ENCODE data around the gene CROT. TPM values are rescaled to one million over a fixed set of nuclear protein-coding genes. Genes with fewer than 3 reads are reported as not detected.
A peak's percentile ranks its signal among the peaks of the same experiment; 100 is the strongest.

Gene CROT
- total RNA-seq, 2 donors from 2014 or later, result 17.0 to 35.0 TPM

GRCh38 chr7:87354749-87355148 is 9.3 kb downstream of the CROT start:
- intact Hi-C loops (cut with DNase I), result no loop called here
- Histone ChIP-seq H3K4me3 (no peak overlapping the region), H3K27me3 (replicated peaks; ENCODE audit: insufficient read depth) (no peaks in the 10 kb centered on the region), H3K9me3 (no peaks in the 10 kb centered on the region), H3K36me3 (no peaks in the 10 kb centered on the region), H3K27ac (no peak overlapping the region), H3K4me1 (replicated peaks) (no peaks in the 10 kb centered on the region)
- TF ChIP-seq POLR2AphosphoS5 (IDR thresholded peaks at IDR 0.05) (no peak), CTCF (IDR thresholded peaks at IDR 0.05) (no peak), POLR2A (IDR thresholded peaks at IDR 0.05) (no peak)
- WGBS, result over 99% methylated on average over 3 of the region's 3 CpGs
- DNase-seq (ENCODE audit: low spot score), result no peak

GRCh38 chr7:87356448-87356847 is 11.0 kb downstream of the CROT start:
- Histone ChIP-seq H3K27me3 (replicated peaks; ENCODE audit: insufficient read depth) (no peaks in the 10 kb centered on the region), H3K4me3 (no peak overlapping the region), H3K4me1 (replicated peaks) (no peaks in the 10 kb centered on the region), H3K36me3 (no peaks in the 10 kb centered on the region), H3K9me3 (no peaks in the 10 kb centered on the region), H3K27ac (no peak overlapping the region)
- DNase-seq (ENCODE audit: low spot score), result no peak
- no peak for TF ChIP-seq POLR2A (IDR thresholded peaks at IDR 0.05)
- TF ChIP-seq CTCF (IDR thresholded peaks at IDR 0.05), result no peak
- TF ChIP-seq POLR2AphosphoS5 (IDR thresholded peaks at IDR 0.05), result no peak
- intact Hi-C loops (cut with DNase I), result no loop called here
- WGBS, result 95% methylated on average over 1 of the region's 1 CpG

GRCh38 chr7:87359366-87359765 is 13.9 kb downstream of the CROT start:
- Histone ChIP-seq H3K27me3 (replicated peaks; ENCODE audit: insufficient read depth) (no peaks in the 10 kb centered on the region), H3K36me3 (no peaks in the 10 kb centered on the region), H3K4me3 (no peak overlapping the region), H3K9me3 (no peaks in the 10 kb centered on the region), H3K4me1 (replicated peaks) (no peaks in the 10 kb centered on the region), H3K27ac (no peak overlapping the region)
- intact Hi-C loops (cut with DNase I), result no loop called here
- WGBS, result 28% methylated on average over 2 of the region's 2 CpGs
- DNase-seq (ENCODE audit: low spot score), result peak; percentile 36
- TF ChIP-seq POLR2AphosphoS5 (IDR thresholded peaks at IDR 0.05), result peak; percentile 32
- no peak for TF ChIP-seq CTCF (IDR thresholded peaks at IDR 0.05)

- Histone ChIP-seq H3K27ac (no peak overlapping the region), H3K4me1 (replicated peaks) (no peaks in the 10 kb centered on the region), H3K4me3 (no peak overlapping the region), H3K36me3 (no peaks in the 10 kb centered on the region), H3K27me3 (replicated peaks; ENCODE audit: insufficient read depth) (no peaks in the 10 kb centered on the region), H3K9me3 (no peaks in the 10 kb centered on the region)
- TF ChIP-seq POLR2A (IDR thresholded peaks at IDR 0.05) (no peak), CTCF (IDR thresholded peaks at IDR 0.05) (no peak), POLR2AphosphoS5 (IDR thresholded peaks at IDR 0.05) (no peak)
- DNase-seq (ENCODE audit: low spot score), result no peak
- intact Hi-C loops (cut with DNase I), result no loop called here
- WGBS, result 94% methylated on average over 2 of the region's 2 CpGs
These were observed 15.9 kb downstream of the CROT start for GRCh38 chr7:87361320-87361719.

- Histone ChIP-seq H3K4me3 (no peak overlapping the region), H3K9me3 (no peaks in the 10 kb centered on the region), H3K27me3 (replicated peaks; ENCODE audit: insufficient read depth) (no peaks in the 10 kb centered on the region), H3K27ac (no peak overlapping the region), H3K4me1 (replicated peaks) (no peaks in the 10 kb centered on the region), H3K36me3 (no peaks in the 10 kb centered on the region)
- 97% methylated on average over 1 of the region's 1 CpG for WGBS
- DNase-seq (ENCODE audit: low spot score), result no peak
- intact Hi-C loops (cut with DNase I), result no loop called here
- TF ChIP-seq POLR2AphosphoS5 (IDR thresholded peaks at IDR 0.05) (no peak), POLR2A (IDR thresholded peaks at IDR 0.05) (no peak), CTCF (IDR thresholded peaks at IDR 0.05) (no peak)
These were observed 17.9 kb downstream of the CROT start for GRCh38 chr7:87363342-87363741.
